Measurements from ENCODE around the gene USP32.

The USP32 gene

DNA sequence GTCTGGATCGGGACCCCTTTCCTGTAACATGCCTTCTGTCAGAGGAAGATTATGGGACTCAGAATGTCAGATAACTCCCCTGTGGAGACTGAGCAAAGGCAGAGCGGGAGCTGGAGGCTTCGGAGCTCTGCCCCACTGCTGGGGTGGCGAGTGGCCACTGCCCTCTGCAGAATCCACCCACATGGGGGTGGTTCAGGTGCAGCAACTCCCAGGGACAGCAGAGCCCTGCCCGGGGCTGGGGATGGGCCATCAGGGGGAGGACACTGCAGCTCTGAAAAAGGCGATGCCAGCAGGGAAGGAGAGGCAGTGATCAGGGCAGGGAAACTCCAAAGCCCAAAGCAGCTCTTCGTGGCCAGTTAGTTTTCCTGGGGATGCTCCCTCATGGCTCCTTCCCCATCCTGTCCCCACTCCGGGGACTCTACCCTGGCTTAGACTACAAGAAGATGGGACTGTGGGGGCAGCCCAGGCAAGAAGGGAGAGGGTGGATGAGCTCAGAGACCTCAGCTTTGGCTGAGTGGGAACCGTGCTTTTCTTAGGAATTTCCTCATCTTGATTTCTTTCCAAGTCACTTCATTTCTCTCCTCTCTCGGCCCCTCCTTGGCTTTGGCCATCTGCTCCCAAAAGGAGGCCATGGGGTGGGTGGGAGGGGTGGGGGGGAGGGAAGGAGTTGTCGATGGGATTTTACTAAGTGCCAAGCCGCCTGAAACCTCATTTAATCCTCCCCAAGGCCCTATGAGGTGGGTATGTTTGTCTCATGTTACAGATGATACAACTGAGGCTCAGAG lies 238.1 kb downstream of the USP32 start:
- peak; percentile 25 for DNase-seq

DNA sequence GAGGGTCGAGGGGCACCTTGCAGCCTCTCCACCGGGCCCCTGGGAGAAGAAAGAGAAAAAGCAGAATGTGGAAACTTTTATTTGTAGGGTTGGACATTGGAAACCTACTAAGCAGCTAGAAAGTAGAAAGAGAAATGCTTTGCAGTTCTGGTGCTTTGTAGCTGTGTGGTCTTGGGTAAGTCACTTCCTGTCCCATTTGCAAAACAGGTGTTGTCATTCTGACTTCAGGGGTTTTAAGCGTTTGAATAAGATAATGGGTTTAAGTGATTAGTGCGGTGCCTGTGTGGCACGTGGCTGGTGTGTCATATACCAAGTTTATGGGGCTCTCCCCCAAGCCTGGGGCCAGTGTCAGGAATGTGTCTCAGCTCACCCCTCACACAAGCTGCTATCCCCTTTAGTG lies 240.6 kb downstream of the USP32 start:
- DNase-seq = no peak

DNA sequence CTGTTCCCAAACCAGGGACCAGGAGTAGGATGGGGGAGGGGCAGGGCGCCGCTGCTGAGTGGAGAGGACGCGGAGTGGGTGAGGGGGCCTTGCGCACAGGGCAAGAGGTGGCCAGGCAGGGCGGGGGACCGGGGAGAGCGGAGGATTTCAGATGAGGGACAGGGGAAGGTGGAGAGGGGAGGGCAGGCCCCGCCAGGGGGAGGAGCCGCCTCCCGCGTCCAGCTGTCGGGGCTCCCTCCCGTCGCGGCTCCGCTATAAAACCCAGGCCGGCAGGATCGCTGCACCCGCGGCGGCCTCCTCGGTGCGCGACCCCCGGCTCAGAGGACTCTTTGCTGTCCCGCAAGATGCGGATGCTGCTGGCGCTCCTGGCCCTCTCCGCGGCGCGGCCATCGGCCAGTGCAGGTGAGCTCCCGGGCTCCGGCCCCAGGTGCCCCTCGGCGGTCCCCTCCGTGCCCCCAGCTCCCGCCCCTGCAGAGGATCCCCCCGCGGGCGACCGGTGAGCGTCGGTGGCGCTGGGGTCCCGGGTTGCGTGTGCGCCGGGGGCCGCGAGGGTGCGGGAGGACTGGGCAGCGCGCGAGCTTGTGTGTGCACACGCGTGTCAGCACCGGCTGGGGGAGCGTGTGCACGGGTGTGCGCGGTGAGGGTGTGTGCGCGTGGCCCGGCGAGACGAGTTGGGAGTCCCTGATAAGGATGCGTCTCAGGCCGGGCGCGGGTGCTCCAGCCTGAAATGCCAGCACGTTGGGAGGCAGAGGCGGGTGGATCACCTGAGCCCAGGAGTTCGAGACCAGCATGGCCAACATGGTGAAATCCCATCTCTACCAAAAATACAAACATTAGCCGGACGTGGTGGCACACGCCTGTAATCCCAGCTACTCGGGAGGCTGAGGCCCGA lies 242.0 kb downstream of the USP32 start, which contains the start of gene CA4:
TSS of gene CA4 (plus strand) at position 283 of the 892 bp plus-strand sequence. CDS start at position 345, 62 bp downstream.
- DNase-seq = no peak

DNA sequence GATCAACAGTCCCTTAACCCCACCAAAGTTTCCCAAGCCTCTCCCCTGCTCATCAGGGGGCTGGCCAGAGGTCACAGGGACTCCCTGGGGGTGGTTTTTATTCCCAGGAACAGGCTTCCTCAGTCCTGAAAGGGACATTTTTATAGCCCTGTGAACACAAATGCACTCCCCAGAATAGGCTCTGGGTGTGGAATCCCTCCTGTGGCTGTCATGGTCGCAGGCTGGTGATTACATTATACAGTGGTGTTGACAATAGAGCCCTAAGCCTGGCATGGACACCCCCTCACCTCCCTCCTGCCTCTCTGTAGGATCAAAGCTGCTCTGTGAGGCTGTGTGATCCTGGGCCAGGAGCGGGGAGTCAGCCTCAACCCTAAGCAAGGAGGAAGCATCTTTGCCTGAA lies 243.6 kb downstream of the USP32 start:
- DNase-seq = no peak

DNA sequence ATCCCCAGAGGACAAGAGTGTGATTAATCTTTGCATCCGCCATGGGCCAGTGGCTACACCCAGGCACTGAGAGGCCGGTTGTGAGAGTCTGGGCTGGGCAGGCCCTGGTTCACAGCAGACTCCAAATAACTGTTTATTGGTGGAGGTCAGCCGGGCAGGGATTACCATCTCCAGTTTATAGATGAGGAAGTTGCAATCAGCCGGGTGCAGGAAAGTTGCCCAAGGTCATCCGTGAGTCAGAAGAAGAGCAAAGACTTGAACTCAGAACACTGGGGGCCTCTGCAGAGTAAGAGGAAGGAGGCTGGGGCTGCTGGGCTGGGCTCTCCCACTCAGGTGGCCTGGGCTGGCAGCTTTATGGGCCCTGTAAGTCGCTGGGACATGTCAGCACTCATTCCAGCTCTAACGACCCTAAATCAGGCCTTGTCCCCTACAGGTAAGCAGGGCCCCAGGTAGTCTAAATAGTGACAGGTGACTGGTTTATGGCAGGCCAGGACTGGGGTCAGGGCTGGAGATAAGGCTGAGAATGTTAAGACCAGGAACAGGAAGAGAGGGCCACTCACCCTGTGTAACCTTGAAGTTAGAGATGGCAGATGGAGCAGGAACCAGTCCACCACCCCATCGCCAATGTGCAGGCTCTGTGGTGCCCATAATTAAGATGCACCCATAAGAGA lies 244.2 kb downstream of the USP32 start:
- DNase-seq = no peak

DNA sequence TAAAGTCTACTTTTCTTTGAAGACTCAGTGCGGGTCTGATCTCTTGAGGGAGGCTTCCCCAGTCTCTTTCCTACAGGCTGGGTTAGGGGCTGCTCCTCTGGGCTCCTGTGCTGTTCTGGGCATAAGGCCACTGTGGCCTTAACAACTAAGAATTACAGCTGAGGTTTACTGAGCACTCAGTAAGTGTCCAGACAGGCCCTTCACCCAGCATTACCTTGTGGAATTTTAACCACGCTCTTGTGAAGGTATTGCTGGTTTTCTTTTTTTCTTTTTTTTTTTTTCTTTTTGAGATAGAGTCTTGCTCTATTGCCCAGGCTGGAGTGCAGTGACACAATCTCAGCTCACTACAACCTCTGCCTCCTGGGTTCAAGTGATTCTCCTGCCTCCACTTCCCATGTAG lies 245.7 kb downstream of the USP32 start:
- no peak for DNase-seq

DNA sequence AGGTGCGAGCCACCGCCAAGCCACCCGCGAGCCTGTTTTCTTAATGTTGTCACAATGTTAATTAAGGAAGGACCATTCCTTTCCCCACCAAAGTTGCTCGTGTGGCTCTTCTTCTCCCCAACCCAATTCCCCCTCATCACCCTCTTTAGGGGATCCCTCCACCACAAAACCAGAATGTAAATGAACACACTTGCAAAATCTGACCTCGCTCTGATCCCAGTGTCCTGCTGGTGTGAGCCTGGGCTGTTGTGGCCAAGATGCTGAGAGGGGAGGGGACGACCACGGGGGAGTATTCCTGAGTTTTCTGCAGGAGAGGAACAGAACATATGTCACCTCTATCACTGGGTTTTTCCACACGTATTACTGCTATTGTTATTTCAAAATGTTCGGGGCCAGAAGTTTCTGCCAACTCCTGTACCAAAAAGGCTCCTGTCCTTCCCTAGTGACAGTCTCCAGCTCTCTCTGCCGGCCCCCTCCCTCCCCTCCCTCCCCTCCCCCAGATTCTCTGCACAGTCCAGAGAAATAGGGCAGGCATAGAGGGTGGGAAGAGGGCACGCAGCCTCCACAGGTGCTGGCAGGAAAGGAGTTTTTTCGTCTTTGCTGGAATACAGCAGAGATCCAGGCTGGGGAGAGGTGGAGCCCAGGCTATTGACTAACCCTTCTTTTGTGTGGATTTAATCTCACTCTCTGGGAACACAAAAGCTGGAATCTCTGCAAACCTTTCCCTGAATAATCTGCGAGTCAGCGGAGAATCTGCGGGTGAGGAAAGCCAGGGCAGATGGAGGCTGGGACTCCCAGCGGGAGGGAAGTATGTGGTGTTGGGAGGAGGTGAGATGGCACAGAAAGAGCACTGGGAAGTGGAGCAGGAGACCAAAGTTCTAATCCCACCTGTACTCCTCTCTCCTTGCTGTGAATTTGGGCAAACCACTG lies 246.7 kb downstream of the USP32 start:
- DNase-seq = no peak

DNA sequence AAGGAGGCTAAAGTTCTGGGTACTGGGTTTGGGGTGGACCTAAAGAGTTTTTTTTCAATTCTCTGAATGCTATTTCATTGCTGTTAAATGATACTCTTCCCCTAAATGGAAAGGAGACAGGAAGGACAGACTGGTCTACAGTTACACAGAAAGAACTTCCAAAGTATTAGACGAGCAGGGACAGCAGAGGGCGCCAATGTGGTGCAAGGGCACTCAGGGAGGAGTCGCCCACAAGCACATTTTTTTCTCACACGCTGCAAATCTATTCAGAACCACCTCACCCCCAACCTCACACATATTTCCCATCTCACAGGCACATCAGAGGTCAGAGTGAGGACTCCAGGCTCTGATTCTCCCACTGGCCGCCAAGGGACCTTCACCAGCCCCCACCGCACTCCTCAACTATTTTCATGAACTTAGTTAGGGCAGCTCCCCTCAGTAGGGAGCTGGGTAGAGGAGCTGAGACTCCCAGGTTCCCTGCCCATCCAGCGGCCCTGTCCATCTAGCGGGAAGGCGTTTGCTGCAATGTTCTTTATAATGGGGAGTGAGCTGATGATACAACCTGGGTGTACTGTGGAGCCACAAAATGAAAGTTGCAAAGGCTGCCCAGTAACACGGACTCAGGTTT lies 248.9 kb downstream of the USP32 start:
- peak; percentile 87 for DNase-seq

DNA sequence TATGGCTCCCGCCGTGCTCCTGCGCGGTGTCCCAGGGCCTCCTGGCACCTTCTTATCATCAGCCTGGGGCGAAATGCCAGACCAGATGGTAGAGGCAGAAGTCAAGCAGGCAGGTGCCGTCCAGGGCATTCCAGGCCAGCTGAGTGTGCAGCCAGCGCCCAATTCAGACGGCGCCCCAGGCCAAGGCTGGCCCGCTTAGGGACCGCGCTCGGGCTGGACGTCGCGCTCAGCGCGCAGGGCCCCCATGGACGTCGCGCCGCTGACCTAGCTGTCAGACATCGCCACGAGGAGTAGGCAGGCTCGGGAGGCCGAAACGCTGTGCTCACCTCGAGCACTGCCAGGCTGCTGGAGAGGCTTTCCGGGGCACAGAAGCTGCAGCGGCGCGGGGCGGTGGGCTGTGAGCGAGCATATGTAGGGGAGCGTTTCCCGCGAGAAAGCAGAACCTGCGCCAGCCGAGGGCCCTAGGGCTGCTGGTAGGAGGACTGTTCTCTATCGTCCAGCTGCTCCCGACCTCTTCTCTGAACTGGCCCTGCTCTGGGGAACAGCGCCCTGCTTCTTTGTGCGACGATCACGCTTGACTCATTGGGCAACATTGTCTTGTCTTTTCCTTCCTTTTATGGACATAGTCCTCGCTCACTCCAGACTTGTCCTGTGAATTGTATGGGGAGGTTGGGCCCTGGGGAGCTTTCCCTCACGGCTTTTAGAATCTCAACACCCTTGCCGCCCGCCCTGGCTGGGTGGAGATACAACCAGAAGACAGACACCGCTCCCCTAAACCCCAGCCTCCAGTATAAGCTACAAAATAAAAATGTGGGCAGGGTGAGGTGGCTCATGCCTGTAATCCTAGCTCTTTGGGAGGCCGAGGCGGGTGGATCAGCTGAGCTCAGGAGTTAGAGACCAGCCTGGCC lies 250.6 kb downstream of the USP32 start:
- DNase-seq = peak; percentile 61

DNA sequence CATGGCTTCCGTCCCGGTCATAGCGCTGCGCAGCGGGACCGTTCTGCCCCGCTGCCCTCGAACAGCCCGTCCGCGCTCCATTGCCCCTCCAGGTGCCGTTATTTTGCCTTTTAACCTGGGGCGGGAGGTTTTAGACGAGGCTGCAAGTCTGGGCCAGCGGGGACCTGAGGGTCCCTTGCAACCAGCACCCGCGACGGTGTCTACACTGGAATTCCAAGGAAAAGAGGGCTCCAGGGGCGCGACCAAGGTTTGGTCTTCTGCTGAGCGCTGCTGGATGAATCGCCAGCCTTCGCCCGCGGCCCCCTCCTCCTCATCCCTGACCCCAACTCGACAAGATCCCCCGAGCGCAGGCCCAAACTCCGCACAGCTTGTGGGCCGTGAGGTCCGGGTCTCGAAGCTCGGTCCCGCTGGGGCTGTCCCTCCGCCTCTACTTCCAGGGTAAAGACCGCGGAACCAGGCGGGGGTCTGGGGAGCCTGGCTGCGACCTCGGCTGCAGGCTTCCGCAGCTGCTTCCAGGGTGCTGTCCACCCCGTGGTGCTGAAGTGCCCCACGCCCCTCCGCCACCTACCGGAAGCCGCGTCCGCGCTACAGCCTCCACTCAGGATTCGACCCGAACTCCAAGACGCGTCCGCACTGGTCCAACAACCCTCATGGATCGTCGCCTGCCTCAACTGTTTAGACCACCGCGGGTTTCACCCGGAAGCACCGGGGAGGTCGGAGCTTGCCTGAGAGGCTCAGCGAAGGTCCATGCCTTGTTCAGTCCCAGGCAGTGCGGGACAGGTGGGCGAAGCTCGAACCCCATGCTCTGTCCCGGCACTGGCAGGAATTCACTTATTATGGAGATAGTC lies 252.3 kb downstream of the USP32 start:
- peak; percentile 52 for DNase-seq

DNA sequence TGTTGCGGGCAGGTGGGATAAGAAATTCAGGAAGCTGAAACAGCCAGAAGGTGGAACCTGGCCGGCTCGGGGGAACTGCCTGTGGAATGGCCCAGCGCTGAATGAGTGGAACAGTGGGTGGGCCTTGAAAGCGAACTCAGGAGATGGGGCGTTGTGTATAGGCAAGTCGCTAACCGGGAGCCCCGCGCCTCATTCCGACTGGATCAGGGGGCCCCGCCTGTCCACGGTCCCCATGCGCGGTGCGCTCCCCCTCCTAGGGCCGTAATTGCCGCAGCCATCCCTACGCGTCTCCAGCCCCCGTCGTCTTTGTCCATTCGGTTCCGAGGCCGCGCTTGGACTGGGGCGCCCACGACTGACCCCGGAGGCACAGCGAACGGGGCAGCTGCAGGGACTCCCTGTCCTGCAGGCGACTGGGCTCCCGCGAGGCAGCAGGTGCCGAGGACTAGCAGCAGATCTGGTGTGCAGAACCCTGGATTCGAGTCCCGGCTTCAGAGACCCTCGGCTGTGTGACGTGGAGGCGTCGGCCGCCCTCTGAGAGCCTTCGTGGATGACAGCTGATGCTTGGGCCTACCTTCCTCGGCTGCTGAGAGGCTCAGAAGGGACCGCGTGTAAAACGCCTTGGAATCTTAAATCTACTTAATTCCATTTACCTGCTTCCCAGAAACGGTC lies 253.0 kb downstream of the USP32 start:
- DNase-seq = no peak

DNA sequence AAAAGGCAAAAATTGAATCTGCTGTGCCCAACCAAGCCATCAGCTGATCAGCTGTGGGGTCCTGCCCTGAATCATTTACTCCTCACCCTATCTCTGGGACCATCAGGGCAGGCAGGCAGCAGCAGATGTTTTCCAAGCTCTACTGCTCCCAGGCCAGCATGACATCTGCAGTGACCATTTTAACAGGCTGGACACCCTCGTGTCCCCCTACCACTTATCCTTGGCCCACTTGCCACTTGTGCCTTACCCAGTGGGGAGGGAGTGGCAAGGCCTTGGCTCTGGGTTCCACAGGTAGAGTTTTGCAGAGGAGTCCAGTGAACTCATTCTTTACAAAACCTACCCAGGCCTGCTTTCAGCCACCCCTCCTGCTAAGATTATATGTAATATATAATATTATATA lies 254.2 kb downstream of the USP32 start:
- no peak for DNase-seq

DNA sequence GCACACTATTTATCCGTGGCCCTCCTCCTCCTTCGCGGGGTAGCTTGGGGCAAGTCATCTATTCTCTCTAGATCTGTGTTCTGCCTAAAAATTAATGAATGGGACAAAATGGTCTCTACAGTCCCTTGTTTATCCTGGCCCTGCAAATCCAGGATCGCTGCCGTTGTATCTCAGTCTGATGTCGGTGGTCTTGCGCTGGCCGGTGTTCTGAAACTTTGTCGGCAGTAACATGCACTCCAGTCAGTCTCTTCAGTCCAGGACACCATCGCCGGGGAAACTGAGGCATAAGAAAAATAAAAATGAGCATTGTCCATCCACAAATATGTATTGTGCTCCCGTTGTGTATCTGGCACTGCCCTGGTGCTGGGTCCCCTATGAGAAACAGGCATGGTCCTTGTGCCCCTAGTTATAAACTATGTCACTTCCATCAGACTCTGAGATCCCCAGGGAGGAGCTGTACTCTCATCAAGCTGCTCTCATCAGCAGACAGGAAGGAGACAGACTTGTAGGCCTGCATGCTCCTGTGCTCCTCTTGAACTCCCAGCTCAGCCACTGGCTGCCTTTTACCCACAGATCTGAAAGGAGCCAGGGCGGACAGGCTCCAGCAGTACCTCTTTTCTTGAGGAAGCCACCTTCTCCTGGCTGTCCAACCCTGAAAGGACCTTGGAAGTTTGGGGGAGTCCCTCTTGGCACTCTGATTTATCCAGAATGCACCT lies 255.8 kb downstream of the USP32 start:
- no peak for DNase-seq

DNA sequence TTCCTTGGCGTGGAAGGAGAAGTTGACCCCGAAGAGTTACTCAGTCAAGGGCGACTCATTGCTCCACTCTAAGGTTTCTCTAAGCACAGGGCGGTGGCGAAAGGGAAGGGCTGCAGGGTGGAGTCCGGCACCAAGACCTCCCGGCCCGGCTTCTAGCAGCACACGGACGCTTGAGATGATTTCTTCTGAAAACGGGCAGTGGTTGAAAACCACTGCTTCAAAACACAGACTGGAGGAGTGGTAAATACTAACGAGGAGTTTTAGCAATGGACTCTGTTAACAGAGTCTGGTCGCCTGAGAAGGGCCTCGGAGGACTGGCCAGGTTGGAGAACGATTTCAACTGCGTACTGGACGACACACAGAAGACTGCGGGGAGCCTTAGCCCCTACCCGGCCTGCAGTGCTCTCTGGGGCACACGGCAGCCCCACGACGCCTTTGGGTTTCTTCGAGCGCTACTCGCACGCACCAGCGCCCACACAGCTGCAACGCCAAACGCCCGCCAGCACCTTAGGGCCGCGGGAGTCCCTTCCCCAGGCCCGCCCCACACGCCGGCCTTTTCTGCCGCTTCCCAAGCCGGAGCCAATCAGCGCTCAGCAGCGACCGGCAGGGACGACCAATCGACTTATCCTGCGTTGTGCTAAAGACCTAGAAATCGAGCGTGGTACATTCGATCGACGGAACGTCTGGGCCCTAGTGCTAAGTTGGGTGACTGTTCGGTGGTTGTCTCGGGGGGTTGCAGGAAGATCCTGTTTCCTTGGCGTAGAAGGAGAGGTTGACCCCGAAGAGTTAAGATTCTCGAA lies 256.6 kb downstream of the USP32 start:
- peak; percentile 87 for DNase-seq

DNA sequence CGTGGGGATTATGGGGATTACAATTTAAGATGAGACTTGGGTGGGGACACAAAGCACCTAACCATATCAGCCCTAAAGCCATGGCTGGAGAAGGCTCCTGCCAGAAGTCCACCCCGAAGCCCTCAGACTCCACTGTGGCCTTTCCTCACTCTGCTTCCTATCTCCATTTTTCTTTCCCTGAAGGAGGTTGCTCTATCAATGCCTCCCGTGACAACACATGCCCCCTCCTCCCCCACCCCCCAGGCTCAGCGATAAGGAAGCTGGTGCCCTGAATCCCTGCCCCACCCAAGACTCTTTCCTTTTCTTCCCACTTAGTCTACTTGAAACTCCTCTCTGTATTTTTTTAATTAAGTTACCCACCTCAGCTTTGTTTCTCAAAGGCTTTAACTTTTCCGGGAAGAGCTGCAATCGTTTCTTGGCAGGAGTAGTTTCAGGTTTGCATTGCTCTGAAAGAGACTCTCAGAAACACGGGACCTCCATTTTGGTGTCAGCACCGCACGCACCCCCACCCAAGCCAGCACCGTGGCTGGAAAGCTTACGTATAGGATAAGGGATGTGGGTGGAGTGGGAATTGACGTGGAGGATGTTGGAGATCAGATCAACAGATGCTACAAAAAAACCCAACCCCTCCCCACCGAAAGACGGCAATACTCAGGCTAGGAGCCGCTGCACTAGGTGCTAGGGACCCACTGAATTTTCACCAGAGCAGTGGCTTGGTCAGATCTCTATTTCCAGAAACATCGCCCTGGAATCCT lies 257.4 kb downstream of the USP32 start:
- DNase-seq = peak; percentile 36

DNA sequence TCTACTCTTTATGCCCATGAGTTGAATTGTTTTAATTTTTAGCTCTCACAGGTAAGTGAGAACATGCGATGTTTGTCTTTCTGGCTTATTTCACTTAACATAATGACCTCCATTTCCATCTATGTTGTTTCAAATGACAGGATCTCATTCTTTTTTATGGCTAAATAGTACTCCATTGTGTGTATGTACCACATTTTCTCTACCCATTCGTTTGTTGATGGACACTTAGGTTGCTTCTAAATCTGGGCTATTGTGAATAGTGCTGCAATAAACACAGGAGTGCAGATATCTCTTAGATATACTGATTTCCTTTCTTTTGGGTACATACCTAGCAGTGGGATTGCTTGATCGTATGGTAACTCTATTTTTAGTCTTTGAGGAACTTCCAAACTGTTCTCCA lies 261.5 kb downstream of the USP32 start:
- DNase-seq = no peak
